ENCODE results near the gene ELP2.
"Not testable (repeated sequence)": the region's sequence is repeated elsewhere in the genome, so short reads cannot be mapped to it uniquely, and the experiment has no call there.

Gene ELP2

GRCh38 chr18:36088256-36088655, 41.4 kb upstream of the ELP2 start:
- no peak overlapping the region for H3K4me2 ChIP-seq
- H3K79me2 ChIP-seq (ENCODE audit: insufficient read depth, low read depth) = no peaks in the 10 kb centered on the region
- H3K27me3 ChIP-seq (ENCODE audit: insufficient read depth, low read depth) = no peaks in the 10 kb centered on the region
- TF ChIP-seq CTCF (conservative IDR thresholded peaks at IDR 0.05; ENCODE audit: low read depth, low read length) = no peak
- no peaks in the 10 kb centered on the region for H3K36me3 ChIP-seq (ENCODE audit: insufficient read depth)
- no peak overlapping the region for H2AFZ ChIP-seq (ENCODE audit: low read depth)
- H3K27ac ChIP-seq = no peak overlapping the region
- no peaks in the 10 kb centered on the region for H4K20me1 ChIP-seq (ENCODE audit: insufficient read depth)
- H3K4me3 ChIP-seq (IDR thresholded peaks at IDR 0.05; ENCODE audit: insufficient read depth, low read depth, low read length) = no peak overlapping the region
- H3K4me1 ChIP-seq (ENCODE audit: low read depth, poor library complexity, severe bottlenecking) = no peaks in the 10 kb centered on the region
- no peak overlapping the region for H3K9ac ChIP-seq

- H3K9ac ChIP-seq = no peak overlapping the region
- no peak overlapping the region for H3K4me2 ChIP-seq
- H3K27ac ChIP-seq = no peak overlapping the region
- H3K36me3 ChIP-seq (ENCODE audit: insufficient read depth) = no peaks in the 10 kb centered on the region
- H3K27me3 ChIP-seq (ENCODE audit: insufficient read depth, low read depth) = no peaks in the 10 kb centered on the region
- H3K79me2 ChIP-seq (ENCODE audit: insufficient read depth, low read depth) = no peaks in the 10 kb centered on the region
- H2AFZ ChIP-seq (ENCODE audit: low read depth) = no peak overlapping the region
- H4K20me1 ChIP-seq (ENCODE audit: insufficient read depth) = no peaks in the 10 kb centered on the region
- H3K4me1 ChIP-seq (ENCODE audit: low read depth, poor library complexity, severe bottlenecking) = no peaks in the 10 kb centered on the region
- no peak for TF ChIP-seq CTCF (conservative IDR thresholded peaks at IDR 0.05; ENCODE audit: low read depth, low read length)
- no peak overlapping the region for H3K4me3 ChIP-seq (IDR thresholded peaks at IDR 0.05; ENCODE audit: insufficient read depth, low read depth, low read length)
These were observed 40.7 kb upstream of the ELP2 start for GRCh38 chr18:36089001-36089400.

GRCh38 chr18:36092116-36092515, 37.6 kb upstream of the ELP2 start:
- H3K79me2 ChIP-seq (ENCODE audit: insufficient read depth, low read depth); H4K20me1 ChIP-seq (ENCODE audit: insufficient read depth); H3K36me3 ChIP-seq (ENCODE audit: insufficient read depth); H3K27me3 ChIP-seq (ENCODE audit: insufficient read depth, low read depth); H3K4me1 ChIP-seq (ENCODE audit: low read depth, poor library complexity, severe bottlenecking); H2AFZ ChIP-seq (ENCODE audit: low read depth); H3K27ac ChIP-seq; H3K4me2 ChIP-seq; H3K4me3 ChIP-seq (IDR thresholded peaks at IDR 0.05; ENCODE audit: insufficient read depth, low read depth, low read length); H3K9ac ChIP-seq: not testable (repeated sequence)

GRCh38 chr18:36094431-36094830, 35.3 kb upstream of the ELP2 start:
- Histone ChIP-seq H3K9ac (no peak overlapping the region), H3K4me3 (IDR thresholded peaks at IDR 0.05; ENCODE audit: insufficient read depth, low read depth, low read length) (no peak overlapping the region), H3K4me1 (ENCODE audit: low read depth, poor library complexity, severe bottlenecking) (no peaks in the 10 kb centered on the region), H2AFZ (ENCODE audit: low read depth) (no peak overlapping the region), H3K27me3 (ENCODE audit: insufficient read depth, low read depth) (no peaks in the 10 kb centered on the region), H3K27ac (no peak overlapping the region), H3K4me2 (no peak overlapping the region), H3K36me3 (ENCODE audit: insufficient read depth) (no peaks in the 10 kb centered on the region), H3K79me2 (ENCODE audit: insufficient read depth, low read depth) (no peaks in the 10 kb centered on the region), H4K20me1 (ENCODE audit: insufficient read depth) (no peaks in the 10 kb centered on the region)
- TF ChIP-seq CTCF (conservative IDR thresholded peaks at IDR 0.05; ENCODE audit: low read depth, low read length) = no peak

GRCh38 chr18:36095936-36096519, 33.7 kb upstream of the ELP2 start:
- no peaks in the 10 kb centered on the region for H4K20me1 ChIP-seq (ENCODE audit: insufficient read depth)
- no peak overlapping the region for H3K4me2 ChIP-seq
- H3K4me3 ChIP-seq (IDR thresholded peaks at IDR 0.05; ENCODE audit: insufficient read depth, low read depth, low read length) = no peak overlapping the region
- H3K4me1 ChIP-seq (ENCODE audit: low read depth, poor library complexity, severe bottlenecking) = no peaks in the 10 kb centered on the region
- H3K79me2 ChIP-seq (ENCODE audit: insufficient read depth, low read depth) = no peaks in the 10 kb centered on the region
- peak; percentile 82 for TF ChIP-seq CTCF (conservative IDR thresholded peaks at IDR 0.05; ENCODE audit: low read depth, low read length)
- H3K9ac ChIP-seq = no peak overlapping the region
- H3K27ac ChIP-seq = no peak overlapping the region
- H3K36me3 ChIP-seq (ENCODE audit: insufficient read depth) = no peaks in the 10 kb centered on the region
- H2AFZ ChIP-seq (ENCODE audit: low read depth) = no peak overlapping the region
- no peaks in the 10 kb centered on the region for H3K27me3 ChIP-seq (ENCODE audit: insufficient read depth, low read depth)

Data from KMS-11 (cell line).